ENCODE results near the gene CDK1.
"Not testable (repeated sequence)": the region's sequence is repeated elsewhere in the genome, so short reads cannot be mapped to it uniquely, and the experiment has no call there.

The CDK1 gene

DNA sequence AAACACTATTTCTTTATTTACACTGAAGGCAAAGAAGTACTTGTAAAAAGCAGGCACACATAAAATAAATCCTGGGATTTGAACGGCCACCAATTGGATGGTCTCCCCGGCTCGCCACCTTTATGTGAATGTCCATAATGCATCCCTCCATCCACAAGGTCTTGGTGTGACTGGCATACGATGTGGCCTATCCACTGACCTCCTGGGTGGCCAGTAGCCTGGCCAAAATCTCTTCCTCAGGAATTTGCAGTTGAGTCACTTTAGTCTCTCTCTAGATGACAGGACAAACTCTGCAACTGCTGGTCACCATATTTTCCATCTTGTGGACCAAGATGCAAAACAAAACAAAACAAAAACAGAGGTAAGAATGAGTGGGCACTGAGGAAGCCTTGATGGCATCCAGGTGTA is 39.1 kb downstream of the CDK1 start:
- DNase-seq, result no peak

DNA sequence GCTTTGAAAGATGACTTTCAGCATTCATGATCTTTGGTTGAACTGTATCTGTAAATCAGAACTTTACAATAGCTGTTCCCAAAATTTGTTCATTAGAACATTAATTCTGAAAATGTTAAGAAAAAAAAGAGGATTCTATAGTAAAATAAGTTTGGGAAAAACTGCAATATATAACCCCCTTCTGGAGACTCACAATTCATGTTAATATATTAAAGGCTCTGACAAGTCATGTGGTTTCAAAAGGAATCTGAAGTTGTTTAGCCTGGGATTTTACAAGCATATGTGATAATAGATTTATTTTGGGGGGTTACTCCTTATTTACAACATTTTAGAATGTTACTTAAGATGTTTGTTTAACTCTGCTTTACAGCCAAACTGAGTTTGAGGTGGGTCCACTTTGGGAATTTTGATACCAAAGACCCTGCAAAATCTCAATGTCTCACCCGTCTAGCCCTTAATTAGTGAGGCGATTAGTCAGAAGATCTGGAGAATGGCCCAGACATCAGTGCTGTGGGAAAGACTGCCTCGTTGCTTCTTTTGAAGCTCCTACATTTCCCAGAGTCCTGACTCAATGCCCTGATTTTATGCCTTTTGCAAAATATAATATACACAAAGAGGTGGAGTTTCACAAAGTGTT is 40.0 kb downstream of the CDK1 start:
- no peak for DNase-seq

DNA sequence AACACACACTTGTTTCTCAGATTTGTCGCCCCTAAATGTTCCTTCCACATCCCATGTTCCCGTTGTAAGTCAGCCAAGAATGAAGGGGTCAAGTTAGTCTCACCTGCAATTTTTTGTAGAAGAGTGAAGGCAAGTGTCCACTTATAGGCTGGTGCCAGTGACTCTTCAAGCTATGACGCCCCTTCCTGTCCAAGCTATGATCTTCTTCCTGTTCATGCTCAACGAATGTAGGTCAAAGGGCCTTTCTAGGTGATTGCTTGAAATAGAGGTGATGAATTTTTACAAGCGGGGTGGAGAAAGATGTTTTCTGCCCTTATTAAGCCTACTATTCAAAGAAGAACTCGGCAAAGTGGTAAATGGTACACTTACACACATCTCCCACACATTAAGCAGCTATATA is 41.0 kb downstream of the CDK1 start:
- no peak for DNase-seq

DNA sequence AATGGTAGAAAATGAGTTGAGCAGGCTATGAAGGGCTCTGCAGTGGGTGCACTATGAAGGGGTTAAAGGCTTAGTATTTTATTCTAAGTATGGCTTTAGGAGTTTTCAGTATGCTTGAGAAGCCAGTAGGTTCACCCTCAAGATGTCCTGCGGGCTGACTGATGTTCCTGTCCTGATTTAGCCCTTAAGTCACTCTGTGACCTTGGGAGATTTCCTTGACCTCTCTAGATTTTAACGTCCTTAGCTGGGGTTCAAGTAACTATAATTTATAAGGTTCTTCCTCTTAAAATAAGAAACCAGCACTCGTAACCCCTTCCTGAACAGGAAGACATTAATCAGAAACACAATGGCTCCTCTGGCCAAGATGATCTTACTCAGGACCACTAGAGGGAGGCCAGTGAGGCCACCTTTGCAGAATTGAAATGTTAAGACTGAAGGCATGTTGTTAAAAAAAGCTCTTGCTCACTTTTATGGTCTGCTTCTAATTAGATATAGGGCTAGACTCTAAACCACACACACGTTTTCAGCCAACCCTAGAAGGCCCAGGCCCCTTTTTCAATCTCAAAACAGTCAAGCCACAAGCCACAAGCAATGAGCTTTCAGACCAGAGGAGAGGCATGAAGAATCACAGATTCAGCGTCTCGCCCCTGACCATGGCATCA is 41.9 kb downstream of the CDK1 start:
- no peak for DNase-seq

DNA sequence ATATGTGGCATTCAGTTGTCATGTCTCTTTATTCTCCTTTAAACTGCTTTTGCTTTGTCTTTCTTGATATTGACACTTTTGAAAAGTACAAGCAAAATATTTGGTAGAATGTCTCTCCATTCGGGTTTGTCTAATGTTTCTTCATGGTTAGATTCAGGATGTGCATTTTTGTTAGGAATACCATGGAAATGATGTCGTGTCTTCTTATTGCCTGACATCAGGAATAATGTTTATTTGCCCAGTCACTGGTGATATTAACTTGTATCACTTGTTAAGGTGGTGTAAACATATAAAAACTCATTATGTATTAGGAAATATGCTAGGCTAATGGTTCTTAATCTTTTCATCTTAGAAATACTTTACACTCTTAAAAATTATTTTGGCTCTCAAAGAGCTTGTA is 43.4 kb downstream of the CDK1 start:
- no peak for DNase-seq

DNA sequence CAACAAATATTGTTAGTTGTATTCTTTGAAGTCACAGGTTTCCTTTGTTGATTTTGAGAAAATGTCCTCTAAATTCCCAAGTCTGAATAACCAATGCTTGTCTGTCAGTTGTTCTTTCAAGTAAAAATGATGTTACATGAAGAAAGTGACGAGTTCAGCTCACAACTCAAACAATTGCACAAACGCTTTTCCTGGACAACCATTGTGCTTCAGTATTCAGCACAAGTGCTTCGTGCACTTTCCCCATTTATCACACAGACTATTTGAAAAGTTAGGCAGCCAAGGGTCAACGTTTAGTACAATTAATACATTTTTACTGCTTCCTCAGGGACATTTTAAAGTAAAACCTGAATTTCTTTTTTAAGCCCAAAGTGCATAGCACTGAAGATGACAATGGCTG is 44.5 kb downstream of the CDK1 start:
- DNase-seq, result no peak

DNA sequence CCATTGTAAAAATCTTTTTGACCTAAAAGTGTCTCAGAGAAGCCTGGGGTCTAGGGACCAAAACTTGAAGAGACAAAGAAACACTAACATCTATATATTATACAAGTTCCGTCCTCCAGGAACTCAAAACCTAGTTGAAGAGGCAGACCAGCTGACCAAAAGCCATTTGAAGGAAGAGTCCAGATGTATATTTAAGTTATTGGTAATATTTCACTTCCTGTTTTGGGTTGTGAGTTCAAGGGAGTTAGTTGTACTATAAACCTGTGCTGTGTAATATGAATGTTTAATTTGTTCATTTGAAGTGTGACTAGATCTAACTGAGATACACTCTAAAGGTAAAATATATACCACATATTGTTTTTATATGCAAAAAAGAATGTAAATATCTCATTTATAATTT is 45.0 kb downstream of the CDK1 start:
- no peak for DNase-seq

DNA sequence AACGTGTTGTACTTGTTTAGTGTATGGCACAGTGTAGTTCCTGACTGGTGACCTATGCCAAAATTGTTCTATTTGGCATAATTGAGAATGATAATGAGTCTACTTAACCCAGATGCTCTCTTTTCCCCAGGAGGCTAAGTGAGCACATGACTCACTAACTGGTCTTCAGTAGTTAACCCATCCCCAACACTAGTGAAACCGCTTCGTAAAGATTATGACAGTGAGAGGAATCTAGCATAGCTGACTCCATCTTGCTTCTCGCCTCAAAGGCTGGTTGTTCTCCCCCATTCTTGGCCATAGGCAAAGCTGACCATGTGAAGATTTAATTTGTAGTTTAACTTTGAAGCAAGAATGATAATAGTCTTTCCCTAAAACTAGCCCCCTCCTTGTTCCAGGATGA is 47.2 kb downstream of the CDK1 start:
- DNase-seq, result no peak

DNA sequence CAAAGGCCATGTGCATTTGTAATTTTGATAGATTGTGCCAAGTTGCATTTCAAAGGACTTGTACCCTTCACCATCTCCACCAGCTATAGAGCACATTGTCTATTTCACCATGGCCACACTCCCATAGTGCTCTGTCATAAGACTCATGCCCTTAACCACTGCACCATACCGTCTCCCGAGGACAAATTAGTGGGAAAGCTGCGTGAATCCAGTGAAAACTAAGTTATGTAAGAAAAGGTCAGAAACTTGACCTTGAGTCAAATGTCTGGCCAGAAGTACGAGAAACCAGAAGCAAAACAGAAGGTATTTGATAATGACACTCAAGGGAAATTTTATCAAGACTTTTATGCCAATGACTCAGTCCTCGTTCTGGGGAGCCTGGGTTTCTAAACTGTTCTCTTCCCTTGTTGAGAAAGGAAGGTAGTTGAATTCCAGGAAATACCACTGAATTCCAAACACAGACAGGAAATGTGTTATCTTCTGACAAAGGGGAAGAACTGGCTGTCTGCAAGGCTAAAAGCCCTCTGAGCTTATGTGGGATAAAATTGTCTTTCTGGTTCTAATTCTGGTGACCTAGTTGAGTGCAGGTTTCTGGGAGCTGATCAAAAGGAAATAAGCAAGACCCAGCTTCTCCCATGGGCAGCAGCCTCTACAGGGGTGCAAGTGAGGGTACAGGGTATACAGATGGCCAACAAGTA is 49.7 kb downstream of the CDK1 start:
- DNase-seq, result no peak

DNA sequence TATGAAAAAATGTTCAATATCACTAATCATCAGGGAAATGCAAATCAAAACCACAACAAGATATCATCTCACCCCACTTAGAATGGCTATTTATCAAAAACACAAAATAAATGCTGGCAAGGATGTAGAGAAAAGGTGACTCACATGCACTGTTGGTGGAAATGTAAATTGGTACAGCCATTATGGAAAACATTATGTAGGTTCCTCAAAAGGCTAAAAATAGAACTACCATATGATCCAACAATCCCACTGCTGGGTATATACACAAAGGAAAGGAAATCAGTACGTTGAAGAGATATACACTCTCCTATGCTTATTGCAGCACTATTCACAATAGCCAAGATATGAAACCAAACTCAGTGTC is 50.2 kb downstream of the CDK1 start:
- DNase-seq, result no peak

DNA sequence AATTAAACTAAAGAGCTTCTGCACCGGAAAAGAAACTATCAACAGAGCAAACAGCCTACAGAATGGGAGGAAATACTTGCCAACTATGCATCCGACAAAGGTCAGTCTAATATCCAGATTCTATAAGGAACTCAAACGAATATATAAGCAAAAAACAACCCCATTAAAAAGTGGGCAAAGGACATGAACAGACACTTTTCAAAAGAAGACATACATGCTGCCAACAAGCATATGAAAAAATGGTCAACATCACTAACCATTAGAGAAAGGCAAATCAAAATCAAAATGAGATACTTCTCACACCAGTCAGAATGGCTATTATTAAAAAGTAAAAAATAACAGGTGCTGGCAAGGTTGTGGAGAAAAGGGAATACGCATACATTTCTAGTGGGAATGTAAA is 53.9 kb downstream of the CDK1 start:
- DNase-seq, result not testable (repeated sequence)

DNA sequence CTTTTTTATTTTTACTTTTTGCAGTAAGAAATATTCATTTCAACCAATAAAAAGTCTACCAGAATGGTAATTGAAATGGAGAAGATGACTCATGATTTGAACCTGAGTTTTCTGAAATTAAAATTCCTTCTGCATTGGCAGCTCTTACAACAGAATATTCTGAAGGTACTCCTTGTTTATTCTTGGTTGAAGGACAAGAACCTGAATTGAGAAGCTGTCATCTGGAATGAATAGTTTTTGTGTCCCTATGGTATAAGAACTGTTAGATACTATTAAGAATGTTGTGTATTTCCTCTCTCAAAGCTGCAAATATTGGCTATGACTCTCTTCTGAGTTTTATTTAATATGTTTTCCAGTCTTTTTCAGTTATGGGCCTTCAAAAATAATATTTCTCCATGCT is 56.1 kb downstream of the CDK1 start:
- DNase-seq, result no peak

DNA sequence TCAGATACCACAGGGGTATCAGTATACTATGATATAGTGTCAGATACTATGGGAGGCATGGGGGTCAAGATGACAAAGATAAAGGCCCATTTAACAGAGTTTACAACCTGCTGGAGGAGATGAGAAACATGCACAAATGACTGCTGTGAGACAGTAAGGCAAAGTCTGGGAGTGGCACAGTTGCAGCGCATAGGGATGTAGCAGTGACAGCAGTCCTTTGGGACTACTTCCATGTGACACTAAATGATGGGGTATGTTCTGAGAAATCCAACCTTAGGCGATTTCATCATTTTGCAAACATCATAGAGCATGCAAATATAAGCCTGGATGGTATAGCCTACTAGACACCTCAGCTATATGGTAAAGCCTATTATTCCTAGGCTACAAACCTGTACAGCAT is 56.8 kb downstream of the CDK1 start:
- no peak for DNase-seq

DNA sequence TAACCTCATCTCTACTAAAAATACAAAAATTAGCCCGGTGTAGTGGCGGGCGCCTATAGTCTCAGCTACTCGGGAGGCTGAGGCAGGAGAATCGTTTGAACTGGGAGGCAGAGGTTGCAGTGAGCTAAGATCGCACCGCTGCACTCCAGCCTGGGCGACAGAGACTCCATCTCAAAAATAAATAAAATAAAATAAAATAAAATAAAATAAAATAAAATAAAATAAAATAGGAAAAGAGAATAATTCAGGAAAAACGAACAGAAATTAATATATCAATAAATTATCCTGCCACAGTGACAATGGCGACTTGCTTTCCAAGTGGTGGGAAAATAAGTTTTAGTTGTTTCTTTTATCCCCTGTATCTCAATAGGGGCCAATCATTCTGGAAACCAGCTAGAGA is 62.9 kb downstream of the CDK1 start:
- DNase-seq, result not testable (repeated sequence)

DNA sequence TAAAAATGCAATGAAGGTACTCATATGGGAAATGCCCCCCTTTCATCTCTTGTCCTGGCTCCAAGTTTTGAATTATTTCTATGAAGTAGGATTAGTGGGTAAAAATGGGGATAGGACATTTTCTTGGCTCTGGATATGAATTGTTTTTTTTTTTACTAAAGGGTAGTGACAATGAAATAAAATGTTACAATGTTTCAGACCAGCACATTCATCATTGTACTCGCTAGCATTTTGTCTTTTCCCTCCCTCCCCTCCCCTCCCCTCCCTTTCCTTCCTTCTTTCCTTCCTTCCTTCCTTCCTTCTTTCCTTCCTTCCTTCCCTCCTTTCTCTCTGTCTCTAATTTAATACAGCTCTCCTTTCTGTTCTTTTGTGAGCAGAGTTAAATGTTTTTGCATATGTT is 64.4 kb downstream of the CDK1 start:
- DNase-seq, result no peak

Data from activated gamma-delta T cell treated with Interleukin-2 at 50 U/mL for 16 hours (primary cell).